Activated naive CD4-positive, alpha-beta T cell treated with anti-CD3 and anti-CD28 coated beads, Interleukin-2, amount 50 U/mL, for 72 hours (primary cell): Measurements from ENCODE around the gene CLEC3B. TPM values are rescaled to one million over a fixed set of nuclear protein-coding genes. Genes with fewer than 3 reads are reported as not detected.
A peak's percentile ranks its signal among the peaks of the same experiment; 100 is the strongest.
"Not testable (repeated sequence)": the region's sequence is repeated elsewhere in the genome, so short reads cannot be mapped to it uniquely, and the experiment has no call there.

Source experiments
- ATAC-seq, 2 donors: fragments of 150-1000 bp; cut with Tn5 transposase; 2 replicates each; pipeline ENCODE4 v1.10.0; 2021; ENCODE audit warnings: mild to moderate bottlenecking in 2 of 2, moderate library complexity in 2 of 2
- DNase-seq, 2 donors: peaks; one replicate each; pipeline ENCODE4 v3.0.0; 2021 to 2022; ENCODE audit warnings: low spot score in 2 of 2
- H3K27ac Mint-ChIP-seq, 2 donors: one replicate each; pipeline ENCODE4 v1.8.0; 2022; ENCODE audit warnings: mild to moderate bottlenecking in 2 of 2, mixed read lengths in 2 of 2
- H3K36me3 Mint-ChIP-seq, 2 donors: one replicate each; pipeline ENCODE4 v1.8.0; 2022; ENCODE audit warnings: mixed read lengths in 2 of 2
- H3K9me3 Mint-ChIP-seq, 2 donors: one replicate each; pipeline ENCODE4 v1.8.0; 2022; ENCODE audit warnings: mixed read lengths in 2 of 2
- total RNA-seq, 2 donors: library from RNA; stranded (reverse); gene quantifications; one replicate each; pipeline ENCODE4 v1.2.3, GENCODE V29; 2022

CLEC3B gene
- total RNA-seq, 2 donors from 2014 or later, result not detected

GRCh38 chr3:45048244-45048643, 22.1 kb downstream of the CLEC3B start:
- DNase-seq, result no peak
- no peak for ATAC-seq
- Mint-ChIP-seq H3K9me3 (no peaks in the 10 kb centered on the region), H3K27ac (no peak overlapping the region), H3K36me3 (no peaks in the 10 kb centered on the region)

- no peaks in the 10 kb centered on the region for H3K36me3 Mint-ChIP-seq
- no peak overlapping the region for H3K27ac Mint-ChIP-seq
- no peaks in the 10 kb centered on the region for H3K9me3 Mint-ChIP-seq
- no peak for DNase-seq
- ATAC-seq, result no peak
These were observed 23.7 kb downstream of the CLEC3B start for GRCh38 chr3:45049807-45050206.

GRCh38 chr3:45051685-45052084, 25.6 kb downstream of the CLEC3B start:
- Mint-ChIP-seq H3K36me3 (no peaks in the 10 kb centered on the region), H3K27ac (no peak overlapping the region), H3K9me3 (no peaks in the 10 kb centered on the region)
- DNase-seq (no peak), ATAC-seq (no peak)

- H3K36me3 Mint-ChIP-seq, DNase-seq, ATAC-seq, H3K27ac Mint-ChIP-seq, H3K9me3 Mint-ChIP-seq: not testable (repeated sequence)
These were observed 27.7 kb downstream of the CLEC3B start for GRCh38 chr3:45053805-45054195.

- no peak overlapping the region for H3K27ac Mint-ChIP-seq
These were observed 28.2 kb downstream of the CLEC3B start for GRCh38 chr3:45054196-45054857.

GRCh38 chr3:45055032-45055410, 28.9 kb downstream of the CLEC3B start:
- H3K9me3 Mint-ChIP-seq, result no peaks in the 10 kb centered on the region
- no peak overlapping the region for H3K27ac Mint-ChIP-seq
- DNase-seq, result no peak
- H3K36me3 Mint-ChIP-seq, result no peaks in the 10 kb centered on the region
- ATAC-seq, result no peak

More at GRCh38 chr3:45054196-45054857, 28.2 kb downstream of the CLEC3B start:
- Mint-ChIP-seq H3K9me3 (no peaks in the 10 kb centered on the region), H3K36me3 (no peaks in the 10 kb centered on the region)
- ATAC-seq (peak in 1 of 2 donors; percentile 37), DNase-seq (no peak)

- ATAC-seq (no peak), DNase-seq (no peak)
- Mint-ChIP-seq H3K27ac (no peak overlapping the region), H3K9me3 (no peaks in the 10 kb centered on the region), H3K36me3 (no peaks in the 10 kb centered on the region)
These were observed 29.5 kb downstream of the CLEC3B start for GRCh38 chr3:45055411-45056143.

GRCh38 chr3:45056608-45057301, 30.7 kb downstream of the CLEC3B start:
- Mint-ChIP-seq H3K27ac (no peak overlapping the region), H3K9me3 (no peaks in the 10 kb centered on the region), H3K36me3 (no peaks in the 10 kb centered on the region)
- ATAC-seq (no peak), DNase-seq (no peak)

- no peak for ATAC-seq
- no peaks in the 10 kb centered on the region for H3K36me3 Mint-ChIP-seq
- DNase-seq, result no peak
- H3K27ac Mint-ChIP-seq, result no peak overlapping the region
- H3K9me3 Mint-ChIP-seq, result no peaks in the 10 kb centered on the region
These were observed 31.5 kb downstream of the CLEC3B start for GRCh38 chr3:45057557-45057956.

GRCh38 chr3:45059132-45059531, 33.0 kb downstream of the CLEC3B start:
- Mint-ChIP-seq H3K9me3 (no peaks in the 10 kb centered on the region), H3K36me3 (no peaks in the 10 kb centered on the region), H3K27ac (no peak overlapping the region)
- ATAC-seq (no peak), DNase-seq (no peak)

GRCh38 chr3:45060165-45060892, 34.2 kb downstream of the CLEC3B start:
- H3K27ac Mint-ChIP-seq, result no peak overlapping the region
- H3K9me3 Mint-ChIP-seq, result no peaks in the 10 kb centered on the region
- H3K36me3 Mint-ChIP-seq, result no peaks in the 10 kb centered on the region
- ATAC-seq (no peak), DNase-seq (no peak)

GRCh38 chr3:45062697-45063070, 36.6 kb downstream of the CLEC3B start:
- Mint-ChIP-seq H3K9me3 (no peaks in the 10 kb centered on the region), H3K27ac (no peak overlapping the region), H3K36me3 (no peaks in the 10 kb centered on the region)
- no peak for DNase-seq
- ATAC-seq, result no peak

- Mint-ChIP-seq H3K27ac (peak overlapping the region; percentile 45 to 70), H3K9me3 (no peaks in the 10 kb centered on the region)
- ATAC-seq, result peak; percentile 65 to 81
These were observed 38.6 kb downstream of the CLEC3B start for GRCh38 chr3:45064512-45065372.

GRCh38 chr3:45065373-45065720, 39.2 kb downstream of the CLEC3B start:
- Mint-ChIP-seq H3K27ac (peak overlapping the region; percentile 70 to 90), H3K9me3 (no peaks in the 10 kb centered on the region)
- peak in 1 of 2 donors; percentile 10 for ATAC-seq

More at GRCh38 chr3:45064512-45065372, 38.6 kb downstream of the CLEC3B start:
- DNase-seq, result peak in 1 of 2 donors; percentile 50
- H3K36me3 Mint-ChIP-seq, result no peaks in the 10 kb centered on the region

GRCh38 chr3:45066109-45066801, 40.2 kb downstream of the CLEC3B start:
- Mint-ChIP-seq H3K9me3 (no peaks in the 10 kb centered on the region), H3K36me3 (no peaks in the 10 kb centered on the region), H3K27ac (peak overlapping the region in 1 of 2 donors; percentile 70)
- DNase-seq, result no peak
- ATAC-seq, result peak in 1 of 2 donors; percentile 64

More at GRCh38 chr3:45065373-45065720, 39.2 kb downstream of the CLEC3B start:
- no peak for DNase-seq
- no peaks in the 10 kb centered on the region for H3K36me3 Mint-ChIP-seq
